ENCODE measurements around the gene TBX10. TPM values are rescaled to one million over a fixed set of nuclear protein-coding genes. Genes with fewer than 3 reads are reported as not detected.

Gene TBX10
- total and polyA plus RNA-seq, 2 of the 8 experiments (the other 6 are each of a cell fraction or from before 2014, with no cell fraction given), result 0.09 TPM; not detected in 1

GRCh38 chr11:67648140-67648795 lies 8.7 kb upstream of the TBX10 start:
- no peak overlapping the region for H2BK12ac ChIP-seq (ENCODE audit: low read depth, low read length)
- ChIA-PET POLR2A (ENCODE audit: partially characterized antibody) (interaction anchor here (1.4 kb wide), 1 partner anchor 26 kb away, joined by 4 read pairs; the partner anchor contains the start of gene ALDH3B2), CTCF (ENCODE audit: partially characterized antibody) (interaction anchor here (0.7 to 8.6 kb wide), 23 partner anchors 9 to 353 kb away, joined by 3 to 99 read pairs (median 5); partner anchors contain the start of genes ALDH3B2, NUDT8 and TBX10)
- DNase-seq (ENCODE audit: low read depth in 1 of 2, low spot score in 2 of 2) (peak in 1 of 2 experiments; percentile 64), FAIRE-seq (no peak)
- peak overlapping the region; percentile 19; the same call in 1 of the 2 replicates for H3K18ac ChIP-seq (ENCODE audit: extremely low read depth, low read length)
- H3K4me3 ChIP-seq (ENCODE audit: extremely low read depth in 1 of 4, insufficient read depth in 2 of 4, low read depth in 3 of 4, low read length in 4 of 4), result no peak overlapping the region
- no peaks in the 10 kb centered on the region for H3K79me2 ChIP-seq (ENCODE audit: control insufficient read depth in 1 of 2, insufficient read depth in 2 of 2, low read length in 2 of 2)
- H2AK5ac ChIP-seq (ENCODE audit: low read depth, low read length), result no peak overlapping the region
- no peak overlapping the region for H2BK120ac ChIP-seq (replicated peaks; ENCODE audit: low read depth, low read length)
- no peak overlapping the region for H2BK5ac ChIP-seq (ENCODE audit: low read depth, low read length)
- 70% methylated on average over 12 of the region's 12 CpGs; no CpG with 5 or more reads in 1 of the 2 experiments for WGBS, 2 experiments (ENCODE audit: extremely low coverage in 1 of 2, insufficient coverage in 1 of 2, insufficient read length in 1 of 2, insufficient replicate concordance in 2 of 2, low coverage in 1 of 2, low lambda C conversion rate in 2 of 2, missing lambda C conversion rate in 1 of 2)
- H4K91ac ChIP-seq (replicated peaks; ENCODE audit: insufficient read length, low read length), result no peak overlapping the region
- no peak overlapping the region for H3K56ac ChIP-seq (replicated peaks; ENCODE audit: insufficient read length, low read depth, low read length)
- H3K27ac ChIP-seq (ENCODE audit: low read depth, low read length), result no peak overlapping the region
- H2BK15ac ChIP-seq (ENCODE audit: low read length), result no peak overlapping the region
- no peak overlapping the region for H3K14ac ChIP-seq (ENCODE audit: insufficient read length)
- no peak overlapping the region for H3K4me2 ChIP-seq (ENCODE audit: insufficient read depth in 1 of 2, low read depth in 2 of 2, low read length in 2 of 2)
- peaks cover 0 to 5% of the 10 kb centered on the region in 2 experiments for H4K20me1 ChIP-seq (replicated peaks in 1 of 2; ENCODE audit: control insufficient read depth in 1 of 2, insufficient read depth in 2 of 2, low read length in 2 of 2)
- no peak overlapping the region for H3K23ac ChIP-seq (ENCODE audit: insufficient read length)
- no peak overlapping the region; the same call in 1 of the 2 replicates for H4K8ac ChIP-seq (ENCODE audit: extremely low read depth, insufficient read depth, low read length)
- H3K4ac ChIP-seq (replicated peaks; ENCODE audit: insufficient read length, low read depth, low read length), result no peak overlapping the region
- no peak overlapping the region; the same call in 1 of the 2 replicates for H2AFZ ChIP-seq (ENCODE audit: low read length)
- TF ChIP-seq CBX8 (IDR thresholded peaks at IDR 0.05; ENCODE audit: borderline replicate concordance, low read depth, low read length) (no peak), YY1 (IDR thresholded peaks at IDR 0.05; ENCODE audit: low read depth, low read length) (0 out of 2 replicates have a peak, but pooled peaks have one; percentile 23), RAD21 (IDR thresholded peaks at IDR 0.05 in 1 of 2, conservative IDR thresholded peaks at IDR 0.05 in 1 of 2; ENCODE audit: low read depth in 2 of 2, low read length in 2 of 2) (peak; percentile 58 to 68), TAF7 (optimal IDR thresholded peaks at IDR 0.05; ENCODE audit: borderline replicate concordance, low read depth, low read length) (peak; percentile 42), CTCF (IDR thresholded peaks at IDR 0.05; ENCODE audit: control extremely low read depth in 1 of 3, insufficient read depth in 1 of 3, low read depth in 1 of 3, low read length in 3 of 3) (peak in 2 of 3 experiments; percentile 73 to 98; a peak in 3 of 4 replicates), GABPA (IDR thresholded peaks at IDR 0.05; ENCODE audit: borderline replicate concordance, insufficient read depth, low read length) (0 out of 2 replicates have a peak, but pooled peaks have one; percentile 37)
- H3K79me1 ChIP-seq (ENCODE audit: low read depth, low read length), result no peaks in the 10 kb centered on the region
- no peaks in the 10 kb centered on the region for H3K9me3 ChIP-seq (ENCODE audit: insufficient read depth in 2 of 2, low read depth in 1 of 2, low read length in 1 of 2)
- peaks cover 0 to 9% (median 0%) of the 10 kb centered on the region in 4 experiments; a peak in 2 of 7 replicates for H3K4me1 ChIP-seq (replicated peaks in 1 of 4; ENCODE audit: control insufficient read depth in 3 of 4, insufficient read depth in 4 of 4, low read length in 3 of 4)
- H3K23me2 ChIP-seq (ENCODE audit: low read depth, low read length), result peaks cover 3% of the 10 kb centered on the region
- no peak overlapping the region for H4K5ac ChIP-seq (ENCODE audit: insufficient read length, low read depth, low read length)
- H2BK20ac ChIP-seq (ENCODE audit: low read length), result no peak overlapping the region
- no peaks in the 10 kb centered on the region; a peak in 2 of 7 replicates for H3K27me3 ChIP-seq (replicated peaks in 1 of 4; ENCODE audit: control insufficient read depth in 3 of 4, extremely low read depth in 1 of 4, insufficient read depth in 3 of 4, low read length in 3 of 4)
- H3K9ac ChIP-seq (replicated peaks in 1 of 4; ENCODE audit: extremely low read depth in 1 of 4, low read depth in 3 of 4, low read length in 3 of 4), result no peak overlapping the region
- H3K36me3 ChIP-seq (ENCODE audit: control insufficient read depth in 2 of 4, insufficient read depth in 4 of 4, low read length in 3 of 4), result no peaks in the 10 kb centered on the region; a peak in 1 of 8 replicates
